HEK293T (cell line): ENCODE measurements around the gene XRN1.

ENCODE experiments used
- CTCF ChIA-PET: fragments of 350-600 bp; formaldehyde crosslinking; extraction: SDS; loops from one replicate; lab custom pipeline; 2021; ENCODE audit warnings: antibody characterized with exemption, inconsistent platforms; lab: Yijun Ruan, JAX
- POLR2A ChIA-PET: fragments of 350-600 bp; formaldehyde crosslinking; extraction: SDS; loops from one replicate; lab custom pipeline; 2020; ENCODE audit warnings: antibody characterized with exemption, inconsistent platforms; lab: Yijun Ruan, JAX
- DNase-seq: peaks from one replicate; pipeline ENCODE4 v3.0.0; 2012; ENCODE audit warnings: mixed read lengths; ENCODE audit errors: extremely low spot score
- ARNT ChIP-seq: fragments of 450-650 bp; IDR thresholded peaks from 2 replicates; pipeline ENCODE4 v1.6.1; 2017; ENCODE audit warnings: mild to moderate bottlenecking
- BHLHE40 ChIP-seq: fragments of 450-650 bp; IDR thresholded peaks from 2 replicates; pipeline ENCODE4 v1.6.1; 2016; ENCODE audit warnings: mild to moderate bottlenecking, moderate library complexity, borderline replicate concordance
- CTBP1 ChIP-seq: fragments of 450-650 bp; IDR thresholded peaks from 2 replicates; pipeline ENCODE4 v1.6.1; 2016; ENCODE audit warnings: borderline replicate concordance
- ELF4 ChIP-seq: fragments of 450-650 bp; IDR thresholded peaks from 2 replicates; pipeline ENCODE4 v1.6.1; 2017; ENCODE audit warnings: antibody characterized with exemption
- FOXA1 ChIP-seq: fragments of 450-650 bp; IDR thresholded peaks from 2 replicates; pipeline ENCODE4 v1.6.1; 2016; ENCODE audit warnings: mild to moderate bottlenecking
- FOXK2 ChIP-seq: fragments of 450-650 bp; IDR thresholded peaks from 2 replicates; pipeline ENCODE4 v1.6.1; 2016; ENCODE audit warnings: mild to moderate bottlenecking
- FOXM1 ChIP-seq: fragments of 450-650 bp; IDR thresholded peaks from 2 replicates; pipeline ENCODE4 v1.6.1; 2017; ENCODE audit warnings: mild to moderate bottlenecking, borderline replicate concordance
- HDGF ChIP-seq: fragments of 450-650 bp; IDR thresholded peaks from 2 replicates; pipeline ENCODE4 v1.6.1; 2017; ENCODE audit warnings: antibody characterized with exemption, borderline replicate concordance
- L3MBTL2 ChIP-seq: fragments of 450-650 bp; conservative IDR thresholded peaks from 2 replicates; pipeline ENCODE4 v1.6.1; 2016; ENCODE audit warnings: mild to moderate bottlenecking
- LEF1 ChIP-seq: fragments of 450-650 bp; IDR thresholded peaks from 2 replicates; pipeline ENCODE4 v1.6.1; 2017; ENCODE audit warnings: mild to moderate bottlenecking, borderline replicate concordance
- NFRKB ChIP-seq: fragments of 450-650 bp; IDR thresholded peaks from 2 replicates; pipeline ENCODE4 v1.6.1; 2016; ENCODE audit warnings: mild to moderate bottlenecking, moderate library complexity
- PKNOX1 ChIP-seq: fragments of 450-650 bp; IDR thresholded peaks from 2 replicates; pipeline ENCODE4 v1.6.1; 2016
- SP1 ChIP-seq: fragments of 450-650 bp; IDR thresholded peaks from 2 replicates; pipeline ENCODE4 v1.6.1; 2017
- SUZ12 ChIP-seq: fragments of 450-650 bp; IDR thresholded peaks from 2 replicates; pipeline ENCODE4 v1.6.1; 2016; ENCODE audit warnings: mild to moderate bottlenecking
- TARDBP ChIP-seq: fragments of 450-650 bp; IDR thresholded peaks from 2 replicates; pipeline ENCODE4 v1.6.1; 2016
- ZNF384 ChIP-seq: fragments of 450-650 bp; IDR thresholded peaks from 2 replicates; pipeline ENCODE4 v1.6.1; 2016

XRN1 gene

GRCh38 chr3:142274908-142275307, 172.9 kb downstream of the XRN1 start:
- ChIA-PET POLR2A (no interaction called here), CTCF (no interaction called here)
- TF ChIP-seq FOXA1 (no peak), TARDBP (no peak), L3MBTL2 (no peak), ZNF384 (no peak), BHLHE40 (no peak)
- no peak for DNase-seq

GRCh38 chr3:142273501-142273900, 174.3 kb downstream of the XRN1 start:
- CTCF ChIA-PET, result interaction anchor here (0.6 kb wide), 1 partner anchor 1152 kb away, joined by 3 read pairs; no protein-coding TSS in a partner anchor
- DNase-seq, result no peak
- TF ChIP-seq SUZ12 (no peak), ARNT (no peak), ELF4 (no peak), BHLHE40 (no peak)
- POLR2A ChIA-PET, result no interaction called here

GRCh38 chr3:142272200-142272891, 175.5 kb downstream of the XRN1 start:
- POLR2A ChIA-PET, result no interaction called here
- CTCF ChIA-PET, result no interaction called here
- TF ChIP-seq PKNOX1 (no peak), CTBP1 (no peak)
- no peak for DNase-seq

GRCh38 chr3:142270407-142270806, 177.4 kb downstream of the XRN1 start:
- no peak for DNase-seq
- ChIA-PET POLR2A (no interaction called here), CTCF (no interaction called here)
- no peak for TF ChIP-seq HDGF
- TF ChIP-seq FOXM1, result no peak
- TF ChIP-seq BHLHE40, result no peak
- TF ChIP-seq SP1, result no peak
- TF ChIP-seq ELF4, result no peak
- TF ChIP-seq NFRKB, result no peak
- no peak for TF ChIP-seq SUZ12
- TF ChIP-seq CTBP1, result no peak

- ChIA-PET POLR2A (no interaction called here), CTCF (no interaction called here)
- DNase-seq, result no peak
- no peak for TF ChIP-seq ZNF384
- TF ChIP-seq ARNT, result no peak
- TF ChIP-seq BHLHE40, result no peak
- TF ChIP-seq NFRKB, result no peak
- TF ChIP-seq LEF1, result no peak
- TF ChIP-seq SUZ12, result no peak
- TF ChIP-seq L3MBTL2, result no peak
- TF ChIP-seq SP1, result no peak
- no peak for TF ChIP-seq FOXA1
- no peak for TF ChIP-seq FOXM1
- no peak for TF ChIP-seq FOXK2
- no peak for TF ChIP-seq TARDBP
- TF ChIP-seq CTBP1, result no peak
- TF ChIP-seq PKNOX1, result no peak
- TF ChIP-seq HDGF, result no peak
These were observed 178.1 kb downstream of the XRN1 start for GRCh38 chr3:142269767-142270166.

- no peak for TF ChIP-seq TARDBP
- TF ChIP-seq CTBP1, result no peak
- no peak for TF ChIP-seq NFRKB
- no peak for TF ChIP-seq PKNOX1
- no peak for TF ChIP-seq FOXK2
- TF ChIP-seq FOXM1, result no peak
- TF ChIP-seq SUZ12, result no peak
- no peak for TF ChIP-seq HDGF
- TF ChIP-seq BHLHE40, result no peak
- TF ChIP-seq ELF4, result no peak
- no peak for TF ChIP-seq ARNT
- no peak for TF ChIP-seq LEF1
- TF ChIP-seq FOXA1, result no peak
- ChIA-PET CTCF (no interaction called here), POLR2A (no interaction called here)
- no peak for DNase-seq
These were observed 179.4 kb downstream of the XRN1 start for GRCh38 chr3:142268426-142268825.

GRCh38 chr3:142267269-142267668, 180.6 kb downstream of the XRN1 start:
- CTCF ChIA-PET, result no interaction called here
- TF ChIP-seq ELF4 (no peak), NFRKB (no peak), PKNOX1 (no peak), FOXK2 (no peak), SUZ12 (no peak), ARNT (no peak), L3MBTL2 (no peak), FOXM1 (no peak)
- DNase-seq, result no peak
- POLR2A ChIA-PET, result no interaction called here
